PFSK-1 (cell line): Measurements from ENCODE around the gene AGR2.

Experiments used
- FOXP2 ChIP-seq: optimal IDR thresholded peaks from 2 replicates; pipeline ENCODE3; 2011; ENCODE audit warnings: borderline replicate concordance, control low read depth, inconsistent platforms; ENCODE audit not compliant: insufficient read depth; ENCODE audit errors: extremely low read length, extremely low read depth
- POLR2AphosphoS5 ChIP-seq: IDR thresholded peaks from 2 replicates; pipeline ENCODE4 v1.6.1; 2012; ENCODE audit warnings: low read depth, mild to moderate bottlenecking, control low read depth, low read length, moderate library complexity
- SIN3A ChIP-seq: IDR thresholded peaks from 2 replicates; pipeline ENCODE4 v1.6.1; 2012; ENCODE audit warnings: mild to moderate bottlenecking, low read length, moderate library complexity, borderline replicate concordance; ENCODE audit not compliant: insufficient read depth
- TAF1 ChIP-seq: IDR thresholded peaks from 2 replicates; pipeline ENCODE4 v1.6.1; 2012; ENCODE audit warnings: low read length, control low read depth, borderline replicate concordance; ENCODE audit not compliant: insufficient read depth
- TF ChIP-seq, protein P1 (sequence below), 2 experiments: IDR thresholded peaks; 2 replicates each; pipeline versions ENCODE4 v1.6.1 to v1.8.0; 2011 to 2012; ENCODE audit warnings: low read depth in 2 of 2, low read length in 2 of 2, control low read depth in 1 of 2, inconsistent platforms in 1 of 2, mild to moderate bottlenecking in 1 of 2, moderate library complexity in 1 of 2; ENCODE audit not compliant: insufficient read depth in 1 of 2

Gene AGR2

DNA sequence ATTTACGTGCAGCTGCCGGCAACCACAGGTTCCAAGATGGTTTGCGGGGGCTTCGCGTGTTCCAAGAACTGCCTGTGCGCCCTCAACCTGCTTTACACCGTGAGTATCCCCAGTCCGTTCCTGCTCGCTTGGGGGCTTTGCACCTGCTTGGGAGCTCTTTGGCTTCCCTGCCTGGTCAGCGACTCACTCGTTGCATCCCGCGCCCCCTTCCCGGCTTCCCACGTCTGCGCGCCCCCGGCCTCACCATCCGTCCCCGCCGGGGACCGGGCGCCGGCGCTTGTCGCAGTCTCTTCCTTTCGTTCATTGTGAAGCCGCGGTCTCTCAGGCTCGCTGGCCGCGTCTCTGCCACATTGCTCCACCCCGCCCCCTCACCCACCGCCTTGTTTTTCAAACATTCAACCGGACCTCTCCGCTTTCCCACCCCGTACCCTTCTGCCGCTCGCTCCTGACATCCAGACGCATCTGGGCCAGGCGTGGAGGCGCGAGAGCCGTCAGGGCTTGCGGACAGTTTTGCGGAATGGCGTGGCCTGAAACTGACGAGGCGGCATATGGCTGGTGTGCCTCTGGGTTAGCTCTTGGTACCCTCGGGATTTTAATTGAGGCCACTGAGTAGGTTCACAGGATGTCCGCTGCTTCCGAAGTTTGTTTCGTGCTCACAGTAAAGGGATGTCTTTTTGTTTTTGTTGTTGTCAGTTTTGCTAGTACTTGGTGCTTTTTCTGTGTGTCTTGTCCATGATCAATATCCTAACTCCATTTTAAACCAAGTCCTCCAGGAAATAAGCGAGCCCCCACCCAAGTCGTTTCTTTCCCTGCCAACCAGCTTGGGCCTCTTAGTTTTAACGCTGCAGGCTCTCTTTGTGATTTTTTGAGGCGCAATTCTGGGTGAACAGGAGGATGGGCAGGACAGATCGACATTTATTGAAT is 50.6 kb downstream of the AGR2 start:
- TF ChIP-seq FOXP2 = no peak
- TF ChIP-seq POLR2AphosphoS5 = no peak
- TF ChIP-seq SIN3A = no peak
- TF ChIP-seq TAF1 = no peak
- TF ChIP-seq, protein P1, sequence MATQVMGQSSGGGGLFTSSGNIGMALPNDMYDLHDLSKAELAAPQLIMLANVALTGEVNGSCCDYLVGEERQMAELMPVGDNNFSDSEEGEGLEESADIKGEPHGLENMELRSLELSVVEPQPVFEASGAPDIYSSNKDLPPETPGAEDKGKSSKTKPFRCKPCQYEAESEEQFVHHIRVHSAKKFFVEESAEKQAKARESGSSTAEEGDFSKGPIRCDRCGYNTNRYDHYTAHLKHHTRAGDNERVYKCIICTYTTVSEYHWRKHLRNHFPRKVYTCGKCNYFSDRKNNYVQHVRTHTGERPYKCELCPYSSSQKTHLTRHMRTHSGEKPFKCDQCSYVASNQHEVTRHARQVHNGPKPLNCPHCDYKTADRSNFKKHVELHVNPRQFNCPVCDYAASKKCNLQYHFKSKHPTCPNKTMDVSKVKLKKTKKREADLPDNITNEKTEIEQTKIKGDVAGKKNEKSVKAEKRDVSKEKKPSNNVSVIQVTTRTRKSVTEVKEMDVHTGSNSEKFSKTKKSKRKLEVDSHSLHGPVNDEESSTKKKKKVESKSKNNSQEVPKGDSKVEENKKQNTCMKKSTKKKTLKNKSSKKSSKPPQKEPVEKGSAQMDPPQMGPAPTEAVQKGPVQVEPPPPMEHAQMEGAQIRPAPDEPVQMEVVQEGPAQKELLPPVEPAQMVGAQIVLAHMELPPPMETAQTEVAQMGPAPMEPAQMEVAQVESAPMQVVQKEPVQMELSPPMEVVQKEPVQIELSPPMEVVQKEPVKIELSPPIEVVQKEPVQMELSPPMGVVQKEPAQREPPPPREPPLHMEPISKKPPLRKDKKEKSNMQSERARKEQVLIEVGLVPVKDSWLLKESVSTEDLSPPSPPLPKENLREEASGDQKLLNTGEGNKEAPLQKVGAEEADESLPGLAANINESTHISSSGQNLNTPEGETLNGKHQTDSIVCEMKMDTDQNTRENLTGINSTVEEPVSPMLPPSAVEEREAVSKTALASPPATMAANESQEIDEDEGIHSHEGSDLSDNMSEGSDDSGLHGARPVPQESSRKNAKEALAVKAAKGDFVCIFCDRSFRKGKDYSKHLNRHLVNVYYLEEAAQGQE (IDR thresholded peaks at IDR 0.05; ENCODE audit: insufficient read depth in 1 of 2, low read depth in 2 of 2, low read length in 2 of 2) = no peak

DNA sequence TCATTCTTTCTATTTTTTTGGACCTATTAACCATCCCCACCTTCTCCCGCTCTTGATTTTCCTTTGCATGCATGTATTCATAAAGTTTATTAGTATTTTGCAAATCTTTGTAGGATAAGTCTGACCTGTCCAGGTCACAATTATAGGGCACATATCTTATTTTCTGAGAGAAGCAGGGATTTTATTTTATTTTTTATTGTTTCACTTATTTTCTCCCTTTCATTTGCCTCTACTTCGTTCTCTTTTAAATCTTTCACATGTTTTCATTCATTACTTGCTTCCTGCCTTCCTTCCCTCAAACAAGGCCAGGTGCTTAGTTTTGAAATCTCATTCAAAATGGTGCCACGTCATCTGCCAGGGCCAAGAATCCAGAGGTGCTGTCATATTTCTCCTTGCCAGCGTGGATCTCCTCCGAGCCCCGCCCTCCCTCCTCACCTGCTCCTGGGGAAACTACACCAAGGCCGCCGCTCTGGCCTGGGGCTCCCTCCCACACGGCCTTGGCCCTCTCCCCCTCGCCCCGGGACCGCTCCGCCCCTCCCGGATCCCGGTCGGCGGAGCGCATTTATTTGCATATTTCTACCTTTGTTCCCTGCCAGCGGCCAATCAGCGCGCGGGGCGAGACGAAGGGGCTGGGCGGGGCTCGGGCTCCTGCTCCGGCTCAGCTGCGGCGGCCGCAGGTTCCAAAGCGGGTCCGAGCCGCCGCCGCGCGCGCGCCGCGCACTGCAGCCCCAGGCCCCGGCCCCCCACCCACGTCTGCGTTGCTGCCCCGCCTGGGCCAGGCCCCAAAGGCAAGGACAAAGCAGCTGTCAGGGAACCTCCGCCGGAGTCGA is 51.5 kb downstream of the AGR2 start, which contains the start of gene TSPAN13:
TSPAN13 (plus strand) TSS at position 654 of the 830 bp plus-strand sequence. CDS start 213 bp downstream, outside the sequence.
- TF ChIP-seq SIN3A = no peak
- peak; percentile 12 for TF ChIP-seq FOXP2

DNA sequence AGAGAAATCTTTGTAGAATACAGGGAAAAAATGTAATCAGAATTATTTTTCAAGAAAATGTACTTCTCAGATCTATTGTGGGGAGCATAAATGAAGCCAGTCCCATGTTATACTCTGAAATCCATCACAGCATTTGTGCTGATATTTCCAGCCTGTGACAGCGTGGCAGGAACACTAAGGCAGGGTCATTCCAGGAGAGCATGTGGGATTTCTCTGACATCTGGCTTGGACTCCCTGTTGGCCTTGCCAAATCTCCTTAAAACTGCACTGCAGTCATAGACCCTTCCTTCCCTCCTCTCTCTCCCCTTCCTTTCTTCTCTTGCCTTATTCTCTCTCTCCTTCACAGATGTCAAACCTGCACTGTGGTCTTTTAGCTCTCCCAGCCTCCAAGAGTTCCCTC is 57.7 kb downstream of the AGR2 start:
- TF ChIP-seq SIN3A (no peak), POLR2AphosphoS5 (no peak), TAF1 (no peak), FOXP2 (no peak)
- TF ChIP-seq, protein P1 (IDR thresholded peaks at IDR 0.05; ENCODE audit: insufficient read depth in 1 of 2, low read depth in 2 of 2, low read length in 2 of 2) = no peak

DNA sequence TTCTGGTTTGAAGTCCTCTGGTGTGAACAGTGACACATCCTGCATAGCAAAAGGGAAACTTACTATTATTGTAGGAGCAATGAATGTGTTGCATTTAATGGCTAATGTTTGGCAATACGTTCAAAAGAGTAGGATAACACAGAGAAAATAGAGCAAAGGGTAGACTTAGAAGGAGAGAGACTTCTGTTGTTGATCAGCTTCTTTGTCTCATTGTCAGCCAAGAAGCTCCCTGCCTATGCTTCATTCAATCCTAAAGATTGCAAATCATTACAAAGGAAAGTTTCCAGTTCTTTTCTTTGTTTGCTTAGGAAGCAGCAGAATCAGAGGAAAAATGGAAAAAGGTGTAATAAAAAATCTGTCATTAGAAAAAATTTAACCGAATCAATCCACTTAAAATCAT is 59.2 kb downstream of the AGR2 start:
- TF ChIP-seq, protein P1 (IDR thresholded peaks at IDR 0.05; ENCODE audit: insufficient read depth in 1 of 2, low read depth in 2 of 2, low read length in 2 of 2) = no peak
- TF ChIP-seq POLR2AphosphoS5 = no peak
- TF ChIP-seq FOXP2 = no peak
- no peak for TF ChIP-seq TAF1
- TF ChIP-seq SIN3A = no peak

DNA sequence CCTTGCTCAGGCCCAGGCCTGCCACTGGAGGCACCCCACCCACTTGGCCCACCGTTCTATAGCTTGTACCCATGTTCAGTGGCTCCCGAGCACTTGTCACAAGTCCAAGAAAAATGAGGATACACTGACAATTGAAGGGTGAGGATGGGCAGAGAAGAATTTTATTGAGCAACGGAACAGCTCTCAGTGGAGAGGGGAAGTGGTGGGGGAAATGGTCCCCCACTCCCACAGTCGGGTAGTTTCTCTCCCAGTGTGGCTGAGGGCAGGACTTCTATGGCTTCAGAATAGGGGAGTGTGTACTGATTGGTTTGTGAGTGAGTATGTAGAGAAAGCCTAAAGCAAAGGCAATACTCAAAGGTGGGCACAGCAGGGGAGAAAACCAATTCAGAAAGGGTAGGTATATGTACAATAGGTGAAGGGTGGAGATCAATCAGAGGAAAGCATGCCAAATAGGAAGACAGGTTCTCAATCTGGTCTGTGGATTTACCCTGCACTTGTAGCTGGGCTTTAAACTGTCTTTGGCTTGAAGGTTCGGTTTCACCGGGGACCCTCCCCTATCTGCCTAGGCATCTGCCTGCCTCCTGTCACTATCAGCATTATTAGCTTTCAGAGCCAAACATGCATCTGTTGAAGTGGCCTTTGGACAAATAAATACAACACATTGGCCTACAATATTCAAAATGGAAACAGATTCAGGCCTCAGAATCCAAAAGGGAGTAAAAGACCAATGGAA is 60.1 kb downstream of the AGR2 start:
- TF ChIP-seq, protein P1 (IDR thresholded peaks at IDR 0.05; ENCODE audit: insufficient read depth in 1 of 2, low read depth in 2 of 2, low read length in 2 of 2) = no peak
- no peak for TF ChIP-seq POLR2AphosphoS5
- TF ChIP-seq TAF1 = no peak
- no peak for TF ChIP-seq SIN3A
- no peak for TF ChIP-seq FOXP2
